ENCODE measurements around the gene RGS5. TPM values are rescaled to one million over a fixed set of nuclear protein-coding genes. Genes with fewer than 3 reads are reported as not detected.
"Not testable (repeated sequence)": the region's sequence is repeated elsewhere in the genome, so short reads cannot be mapped to it uniquely, and the experiment has no call there.

RGS5 gene
- total RNA-seq, 1 experiment from 2014 or later = 14.1 TPM

DNA sequence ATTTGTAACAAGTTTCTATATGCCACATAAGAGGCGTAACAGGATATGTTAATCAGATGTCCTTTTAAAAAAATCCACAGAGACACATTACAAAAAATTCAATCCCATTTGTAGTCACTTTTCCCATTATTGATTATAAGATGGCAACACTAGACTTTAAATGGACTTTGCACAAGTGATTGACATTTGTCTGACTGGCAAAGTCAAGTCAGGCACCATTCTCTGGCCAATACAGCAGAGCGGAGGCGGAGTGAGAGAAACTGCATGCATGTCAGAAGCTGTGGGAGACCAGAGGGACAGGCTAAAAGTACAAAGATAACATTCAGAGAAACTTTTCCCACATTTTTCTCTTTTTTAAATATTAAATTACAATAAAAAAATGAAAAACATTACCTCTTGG, 28.1 kb upstream of the RGS5 start:
- H3K27ac Mint-ChIP-seq (ENCODE audit: low read depth, unreplicated experiment) = no peak overlapping the region
- H3K9me3 Mint-ChIP-seq (ENCODE audit: unreplicated experiment) = no peaks in the 10 kb centered on the region
- TF ChIP-seq, protein P1, sequence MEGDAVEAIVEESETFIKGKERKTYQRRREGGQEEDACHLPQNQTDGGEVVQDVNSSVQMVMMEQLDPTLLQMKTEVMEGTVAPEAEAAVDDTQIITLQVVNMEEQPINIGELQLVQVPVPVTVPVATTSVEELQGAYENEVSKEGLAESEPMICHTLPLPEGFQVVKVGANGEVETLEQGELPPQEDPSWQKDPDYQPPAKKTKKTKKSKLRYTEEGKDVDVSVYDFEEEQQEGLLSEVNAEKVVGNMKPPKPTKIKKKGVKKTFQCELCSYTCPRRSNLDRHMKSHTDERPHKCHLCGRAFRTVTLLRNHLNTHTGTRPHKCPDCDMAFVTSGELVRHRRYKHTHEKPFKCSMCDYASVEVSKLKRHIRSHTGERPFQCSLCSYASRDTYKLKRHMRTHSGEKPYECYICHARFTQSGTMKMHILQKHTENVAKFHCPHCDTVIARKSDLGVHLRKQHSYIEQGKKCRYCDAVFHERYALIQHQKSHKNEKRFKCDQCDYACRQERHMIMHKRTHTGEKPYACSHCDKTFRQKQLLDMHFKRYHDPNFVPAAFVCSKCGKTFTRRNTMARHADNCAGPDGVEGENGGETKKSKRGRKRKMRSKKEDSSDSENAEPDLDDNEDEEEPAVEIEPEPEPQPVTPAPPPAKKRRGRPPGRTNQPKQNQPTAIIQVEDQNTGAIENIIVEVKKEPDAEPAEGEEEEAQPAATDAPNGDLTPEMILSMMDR (IDR thresholded peaks at IDR 0.05; ENCODE audit: unreplicated experiment) = no peak
- intact Hi-C loops (cut with micrococcal nuclease) = loop anchor here (10.0 kb wide), 1 partner anchor 64 kb away; no protein-coding TSS in a partner anchor
- no peaks in the 10 kb centered on the region for H3K4me1 Mint-ChIP-seq (ENCODE audit: insufficient read depth, unreplicated experiment)
- CTCF ChIA-PET = interaction anchor here (0.7 to 1.0 kb wide), 2 partner anchors 40 to 383 kb away, joined by 3 to 4 read pairs; no protein-coding TSS in a partner anchor
- no peaks in the 10 kb centered on the region for H3K27me3 Mint-ChIP-seq (ENCODE audit: insufficient read depth, unreplicated experiment)
- POLR2A ChIA-PET = no interaction called here
- H3K36me3 Mint-ChIP-seq (ENCODE audit: insufficient read depth, unreplicated experiment) = no peaks in the 10 kb centered on the region
- DNase-seq (ENCODE audit: unreplicated experiment) = no peak
- no peak overlapping the region for H3K4me3 Mint-ChIP-seq (ENCODE audit: unreplicated experiment)
- BruUV-seq (replicated peaks) = no TSS peak

DNA sequence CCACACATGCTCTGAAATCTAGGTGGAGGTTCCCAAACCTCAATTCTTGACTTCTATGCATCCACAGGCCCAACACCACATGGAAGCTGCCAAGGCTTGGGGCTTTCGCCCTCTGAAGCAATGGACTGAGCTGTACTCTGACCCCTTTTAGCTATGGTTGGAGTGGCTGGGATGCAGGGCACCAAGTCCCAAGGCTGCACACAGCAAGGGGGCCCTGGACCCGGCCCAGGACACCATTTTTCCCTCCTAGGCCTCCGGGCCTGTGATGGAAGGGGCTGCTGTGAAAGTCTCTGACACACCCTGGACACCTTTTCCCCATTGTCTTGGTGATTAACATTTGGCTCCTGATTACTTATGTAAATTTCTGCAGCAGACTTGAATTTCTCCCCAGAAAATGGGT, 25.6 kb upstream of the RGS5 start:
- BruUV-seq (replicated peaks); H3K4me3 Mint-ChIP-seq (ENCODE audit: unreplicated experiment); H3K36me3 Mint-ChIP-seq (ENCODE audit: insufficient read depth, unreplicated experiment); H3K27ac Mint-ChIP-seq (ENCODE audit: low read depth, unreplicated experiment); H3K4me1 Mint-ChIP-seq (ENCODE audit: insufficient read depth, unreplicated experiment); POLR2A ChIA-PET; DNase-seq (ENCODE audit: unreplicated experiment); intact Hi-C loops (cut with micrococcal nuclease); H3K9me3 Mint-ChIP-seq (ENCODE audit: unreplicated experiment); H3K27me3 Mint-ChIP-seq (ENCODE audit: insufficient read depth, unreplicated experiment): not testable (repeated sequence)
- CTCF ChIA-PET = interaction anchor here (1.0 kb wide), 1 partner anchor 16 kb away, joined by 3 read pairs; no protein-coding TSS in a partner anchor

DNA sequence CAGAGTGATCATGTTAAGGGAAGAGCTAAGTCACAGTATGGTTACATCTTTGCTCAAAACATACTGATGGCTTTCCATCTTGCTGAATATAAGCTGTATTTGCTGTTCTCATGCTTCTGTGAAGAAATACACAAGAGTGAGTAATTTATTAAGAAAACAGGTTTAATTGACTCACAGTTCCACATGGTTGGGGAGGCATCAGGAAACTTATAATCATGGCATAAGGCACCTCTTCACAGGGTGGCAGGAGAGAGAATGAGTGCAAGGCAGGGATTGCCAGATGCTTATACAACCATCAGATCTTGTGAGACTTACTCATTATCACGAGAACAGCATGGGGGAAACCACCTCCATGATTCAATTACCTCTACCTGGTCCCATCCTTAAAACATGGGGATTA, 24.4 kb upstream of the RGS5 start:
- intact Hi-C loops (cut with micrococcal nuclease) = no loop called here
- Mint-ChIP-seq H3K27me3 (ENCODE audit: insufficient read depth, unreplicated experiment) (no peaks in the 10 kb centered on the region), H3K36me3 (ENCODE audit: insufficient read depth, unreplicated experiment) (no peaks in the 10 kb centered on the region), H3K9me3 (ENCODE audit: unreplicated experiment) (no peaks in the 10 kb centered on the region), H3K4me3 (ENCODE audit: unreplicated experiment) (no peak overlapping the region), H3K4me1 (ENCODE audit: insufficient read depth, unreplicated experiment) (no peaks in the 10 kb centered on the region), H3K27ac (ENCODE audit: low read depth, unreplicated experiment) (no peak overlapping the region)
- BruUV-seq (replicated peaks) = no TSS peak
- ChIA-PET POLR2A (interaction anchor here (0.7 kb wide), 1 partner anchor 17 kb away, joined by 3 read pairs; no protein-coding TSS in a partner anchor), CTCF (no interaction called here)
- DNase-seq (ENCODE audit: unreplicated experiment) = peak; percentile 62
- TF ChIP-seq, protein P1 (IDR thresholded peaks at IDR 0.05; ENCODE audit: unreplicated experiment) = no peak

DNA sequence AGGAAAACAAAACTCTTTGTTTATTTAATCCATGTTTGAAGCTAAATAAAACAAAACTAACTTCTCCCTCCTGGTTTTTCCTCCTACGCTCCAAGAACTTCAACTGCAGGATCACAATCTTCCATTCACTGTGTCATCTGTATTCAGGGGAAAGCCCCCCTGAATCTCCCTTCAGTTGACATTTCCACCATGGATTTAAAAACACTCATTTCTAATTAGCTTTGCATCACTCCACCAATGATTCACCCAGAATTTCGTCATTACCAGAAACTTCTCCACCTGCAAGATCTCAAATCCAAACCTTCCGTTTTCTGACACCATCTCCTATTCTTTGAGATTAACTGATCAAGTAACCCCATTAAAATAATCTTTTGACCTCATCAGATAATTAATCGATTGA, 10.9 kb upstream of the RGS5 start:
- BruUV-seq (replicated peaks) = no TSS peak
- DNase-seq (ENCODE audit: unreplicated experiment) = peak; percentile 14
- intact Hi-C loops (cut with micrococcal nuclease) = no loop called here
- CTCF ChIA-PET = interaction anchor here (0.6 to 2.1 kb wide), 6 partner anchors 36 to 1574 kb away, joined by 3 to 6 read pairs (median 4); no protein-coding TSS in a partner anchor
- Mint-ChIP-seq H3K27me3 (ENCODE audit: insufficient read depth, unreplicated experiment) (no peaks in the 10 kb centered on the region), H3K9me3 (ENCODE audit: unreplicated experiment) (peaks cover 9% of the 10 kb centered on the region), H3K4me3 (ENCODE audit: unreplicated experiment) (no peak overlapping the region), H3K27ac (ENCODE audit: low read depth, unreplicated experiment) (no peak overlapping the region), H3K36me3 (ENCODE audit: insufficient read depth, unreplicated experiment) (no peaks in the 10 kb centered on the region), H3K4me1 (ENCODE audit: insufficient read depth, unreplicated experiment) (no peaks in the 10 kb centered on the region)
- POLR2A ChIA-PET = interaction anchor here (1.1 kb wide), 1 partner anchor 357 kb away, joined by 3 read pairs; no protein-coding TSS in a partner anchor
- TF ChIP-seq, protein P1 (IDR thresholded peaks at IDR 0.05; ENCODE audit: unreplicated experiment) = no peak

DNA sequence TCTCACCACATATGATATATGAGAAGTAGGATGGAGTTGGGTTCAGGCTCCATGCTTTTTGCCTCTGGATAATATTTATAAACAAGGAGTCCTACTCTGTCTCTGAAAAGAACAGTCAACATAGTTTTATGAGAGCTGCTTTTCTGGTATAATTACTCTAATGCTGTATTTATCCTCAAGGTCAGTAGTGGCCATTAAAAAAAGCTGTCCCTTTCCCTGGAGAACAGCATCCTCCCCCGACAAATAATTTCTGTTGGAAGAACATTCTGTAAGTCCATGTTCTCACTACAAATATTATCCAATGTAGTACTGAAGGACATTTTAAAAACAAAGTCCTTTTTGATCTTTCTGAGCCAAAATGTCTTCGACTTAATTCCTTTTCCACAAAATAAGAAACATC, 9.0 kb upstream of the RGS5 start:
- Mint-ChIP-seq H3K9me3 (ENCODE audit: unreplicated experiment) (peaks cover 9% of the 10 kb centered on the region), H3K27ac (ENCODE audit: low read depth, unreplicated experiment) (no peak overlapping the region), H3K4me3 (ENCODE audit: unreplicated experiment) (no peak overlapping the region), H3K4me1 (ENCODE audit: insufficient read depth, unreplicated experiment) (no peaks in the 10 kb centered on the region), H3K27me3 (ENCODE audit: insufficient read depth, unreplicated experiment) (no peaks in the 10 kb centered on the region), H3K36me3 (ENCODE audit: insufficient read depth, unreplicated experiment) (no peaks in the 10 kb centered on the region)
- BruUV-seq (replicated peaks) = no TSS peak
- POLR2A ChIA-PET = no interaction called here
- intact Hi-C loops (cut with micrococcal nuclease) = no loop called here
- CTCF ChIA-PET = interaction anchor here (0.6 to 0.9 kb wide), 4 partner anchors 34 to 647 kb away, joined by 3 read pairs; no protein-coding TSS in a partner anchor
- TF ChIP-seq, protein P1 (IDR thresholded peaks at IDR 0.05; ENCODE audit: unreplicated experiment) = no peak
- DNase-seq (ENCODE audit: unreplicated experiment) = no peak
